ENCODE measurements around the gene GDF10.

GDF10 gene

DNA sequence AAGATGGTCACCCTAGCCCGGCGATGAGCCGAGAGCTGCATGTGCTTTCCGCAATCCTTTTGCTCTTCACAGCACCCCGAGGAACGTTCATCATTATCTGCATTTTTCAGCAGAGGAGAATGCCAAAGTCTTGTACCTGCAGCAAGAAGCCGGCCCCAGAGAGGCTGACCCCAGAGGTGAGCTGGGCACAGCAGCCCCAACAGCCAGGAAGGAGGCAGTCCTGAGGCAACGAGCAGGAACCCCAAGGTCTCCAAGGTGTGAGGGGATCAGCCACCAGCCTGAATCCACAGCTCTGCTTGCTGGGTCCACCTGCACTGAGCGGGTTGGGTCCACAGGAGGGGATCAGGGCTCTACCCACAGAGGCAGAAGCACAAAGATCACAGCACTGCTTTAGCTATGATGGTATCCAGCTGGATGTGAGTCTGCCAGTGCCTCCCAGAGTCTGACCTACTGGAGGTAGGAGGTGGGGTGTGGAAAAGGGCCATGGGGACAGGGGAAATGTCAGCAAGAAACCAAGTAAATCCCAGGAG lies 16.8 kb upstream of the GDF10 start:
- TF ChIP-seq, protein P1, sequence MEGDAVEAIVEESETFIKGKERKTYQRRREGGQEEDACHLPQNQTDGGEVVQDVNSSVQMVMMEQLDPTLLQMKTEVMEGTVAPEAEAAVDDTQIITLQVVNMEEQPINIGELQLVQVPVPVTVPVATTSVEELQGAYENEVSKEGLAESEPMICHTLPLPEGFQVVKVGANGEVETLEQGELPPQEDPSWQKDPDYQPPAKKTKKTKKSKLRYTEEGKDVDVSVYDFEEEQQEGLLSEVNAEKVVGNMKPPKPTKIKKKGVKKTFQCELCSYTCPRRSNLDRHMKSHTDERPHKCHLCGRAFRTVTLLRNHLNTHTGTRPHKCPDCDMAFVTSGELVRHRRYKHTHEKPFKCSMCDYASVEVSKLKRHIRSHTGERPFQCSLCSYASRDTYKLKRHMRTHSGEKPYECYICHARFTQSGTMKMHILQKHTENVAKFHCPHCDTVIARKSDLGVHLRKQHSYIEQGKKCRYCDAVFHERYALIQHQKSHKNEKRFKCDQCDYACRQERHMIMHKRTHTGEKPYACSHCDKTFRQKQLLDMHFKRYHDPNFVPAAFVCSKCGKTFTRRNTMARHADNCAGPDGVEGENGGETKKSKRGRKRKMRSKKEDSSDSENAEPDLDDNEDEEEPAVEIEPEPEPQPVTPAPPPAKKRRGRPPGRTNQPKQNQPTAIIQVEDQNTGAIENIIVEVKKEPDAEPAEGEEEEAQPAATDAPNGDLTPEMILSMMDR (conservative IDR thresholded peaks at IDR 0.05) = no peak
- no peak overlapping the region for H3K27ac ChIP-seq

DNA sequence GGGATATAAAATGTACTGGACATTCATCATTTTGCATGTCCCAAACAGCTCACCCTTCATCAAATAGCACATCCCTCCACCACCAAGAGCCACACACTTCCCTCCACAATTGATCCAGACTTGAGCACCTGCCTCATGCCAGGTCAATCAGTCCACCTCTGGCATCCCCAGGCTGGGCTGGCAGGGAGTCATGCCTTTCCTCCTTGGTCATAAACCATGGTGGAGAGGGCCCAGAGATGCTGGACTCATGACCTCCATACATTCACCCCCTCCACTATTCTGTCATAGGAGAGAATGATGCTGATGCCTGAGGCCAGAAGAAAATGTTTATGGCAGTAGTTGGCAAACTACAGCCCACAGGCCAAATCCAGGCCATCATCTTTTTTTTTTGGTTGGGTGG lies 16.1 kb upstream of the GDF10 start:
- no peak overlapping the region for H3K27ac ChIP-seq
- TF ChIP-seq, protein P1 (conservative IDR thresholded peaks at IDR 0.05) = no peak

DNA sequence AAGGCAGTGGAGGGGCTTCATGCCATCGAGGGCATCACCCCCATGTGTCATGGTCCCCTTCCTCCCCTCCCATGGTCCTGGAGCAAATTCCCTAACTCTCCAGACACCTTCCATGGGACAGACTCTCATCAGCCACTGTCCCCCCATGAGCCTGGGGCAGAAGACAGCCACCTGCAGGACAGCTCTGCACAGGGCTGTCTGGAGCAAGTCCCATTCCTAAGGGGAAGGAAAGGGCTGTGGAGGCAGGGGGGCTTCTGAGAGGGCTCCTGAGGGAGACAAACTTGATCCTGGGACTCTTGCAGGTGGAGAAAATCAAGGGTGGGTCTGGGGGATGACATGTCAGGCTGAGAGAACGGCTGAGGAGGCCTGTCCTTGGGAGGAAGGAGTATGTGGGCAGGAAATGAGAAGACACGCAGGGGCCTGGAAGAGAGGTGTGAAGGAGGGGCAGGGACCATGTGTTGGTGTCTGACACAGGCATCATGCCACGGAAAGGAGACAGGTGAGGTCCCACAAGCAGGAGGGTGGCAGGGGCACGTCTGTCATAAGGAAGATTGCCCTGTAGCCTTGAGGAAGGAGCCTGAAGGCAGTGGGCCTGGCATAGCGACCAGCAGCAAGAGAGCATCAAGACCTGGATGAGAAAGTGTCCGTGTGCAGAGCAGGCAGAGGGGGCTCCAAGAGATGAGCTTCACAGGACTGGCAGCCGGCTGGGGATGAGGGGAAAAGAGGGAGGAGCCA lies 14.4 kb upstream of the GDF10 start:
- no peak overlapping the region for H3K27ac ChIP-seq
- TF ChIP-seq, protein P1 (conservative IDR thresholded peaks at IDR 0.05) = no peak

DNA sequence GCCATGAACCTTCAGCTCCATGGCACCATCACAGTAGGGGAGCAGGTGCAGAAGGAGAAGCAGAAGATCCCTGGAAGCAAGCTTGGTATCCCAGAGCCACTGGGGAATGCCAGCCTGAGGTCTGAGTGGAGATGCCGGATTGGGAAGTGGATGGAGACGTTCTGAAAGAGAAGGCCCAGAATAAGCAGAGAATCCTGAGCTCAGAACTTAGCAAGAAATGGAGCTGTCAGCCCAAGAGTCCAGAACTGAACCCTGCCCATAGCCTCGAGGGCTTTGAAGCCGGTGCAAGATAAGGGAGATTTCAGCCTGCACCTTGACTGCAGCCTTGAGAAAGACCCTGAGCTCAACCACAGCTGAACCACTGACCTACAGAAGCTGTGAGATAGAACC lies 13.9 kb upstream of the GDF10 start:
- TF ChIP-seq, protein P1 (conservative IDR thresholded peaks at IDR 0.05) = no peak
- no peak overlapping the region for H3K27ac ChIP-seq

DNA sequence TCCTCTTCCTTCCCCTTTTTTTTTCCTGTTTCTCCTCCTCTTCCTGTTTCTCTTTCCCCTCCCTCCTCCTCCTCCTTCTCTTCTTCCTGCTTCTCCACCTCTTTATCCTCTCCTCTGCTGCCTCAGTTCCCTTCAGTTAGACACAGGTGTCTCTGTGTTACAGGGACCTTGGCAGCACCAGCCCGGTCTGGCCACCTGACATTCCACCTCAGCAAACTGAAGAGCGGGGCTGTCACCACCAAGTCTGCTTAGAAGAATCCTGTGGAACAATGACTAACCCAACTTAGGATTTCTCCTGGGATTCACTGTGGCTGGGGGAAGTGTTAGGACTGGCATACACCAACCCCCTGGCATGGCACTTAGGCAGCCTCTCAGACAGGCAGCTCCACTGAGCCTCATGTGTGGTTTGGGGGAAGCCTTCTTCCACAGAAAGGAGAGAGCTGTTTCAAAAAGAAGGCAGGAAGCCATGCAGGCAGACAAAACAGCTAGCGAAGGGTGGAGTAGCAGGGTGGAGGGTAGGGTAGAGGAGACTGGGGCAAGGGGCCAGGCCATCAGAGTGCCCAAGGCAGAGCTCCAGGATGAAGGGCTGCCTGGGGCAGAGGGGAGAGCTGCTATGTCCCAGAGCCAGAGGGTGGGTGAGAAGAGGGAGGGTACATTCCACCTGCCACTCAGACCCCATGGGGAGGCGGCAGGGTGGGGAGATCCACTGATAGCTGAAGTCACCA lies 13.2 kb upstream of the GDF10 start:
- no peak overlapping the region for H3K27ac ChIP-seq
- TF ChIP-seq, protein P1 (conservative IDR thresholded peaks at IDR 0.05) = no peak

DNA sequence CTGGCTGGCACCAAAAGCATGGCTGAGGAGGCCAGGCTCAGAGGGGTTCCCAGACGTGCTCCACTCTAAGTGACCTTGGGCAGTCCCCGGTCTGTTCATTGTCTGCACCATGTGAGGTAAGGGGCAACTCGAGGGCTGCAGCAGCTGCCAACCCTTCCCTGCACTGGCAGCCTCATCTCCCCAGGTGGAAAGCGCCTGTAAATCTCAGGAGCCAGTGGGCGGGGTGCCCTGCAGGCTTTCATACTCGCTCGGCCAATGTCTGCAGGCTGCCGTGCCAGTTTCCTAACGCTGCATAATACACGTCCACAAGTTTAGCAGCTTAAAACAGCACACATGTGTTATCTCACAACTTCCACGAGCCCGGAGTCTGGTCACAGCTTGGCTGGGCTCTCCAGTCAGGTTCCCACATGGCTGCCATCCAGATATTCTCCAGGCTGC lies 12.6 kb upstream of the GDF10 start:
- H3K27ac ChIP-seq = no peak overlapping the region
- TF ChIP-seq, protein P1 (conservative IDR thresholded peaks at IDR 0.05) = no peak

DNA sequence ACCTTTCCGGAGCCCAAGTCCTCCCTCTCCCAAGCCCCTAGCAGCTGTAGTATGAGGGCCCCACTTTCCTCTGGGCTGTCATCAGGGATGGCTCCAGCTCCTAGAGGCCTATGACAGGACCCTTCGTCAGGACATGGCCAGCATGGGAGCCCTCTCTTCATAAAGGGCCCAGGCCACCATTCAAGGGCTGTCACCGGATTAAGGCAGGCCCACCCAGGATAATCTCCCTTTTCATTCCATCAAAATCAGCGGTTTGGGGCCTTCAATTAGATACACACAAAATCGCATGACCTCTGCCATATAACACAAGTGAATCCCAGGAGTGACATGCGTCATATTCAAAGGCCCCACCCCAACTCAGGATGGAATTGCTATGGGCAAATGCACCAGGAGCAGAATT lies 12.2 kb upstream of the GDF10 start:
- TF ChIP-seq, protein P1 (conservative IDR thresholded peaks at IDR 0.05) = no peak
- H3K27ac ChIP-seq = no peak overlapping the region

Measured in VCaP (cell line).